Activated T-cell treated with anti-CD3 and anti-CD28 coated beads for 48 hours (primary cell): ENCODE measurements around the gene STX1B.
"Not testable (repeated sequence)": the region's sequence is repeated elsewhere in the genome, so short reads cannot be mapped to it uniquely, and the experiment has no call there.

Experiments used
- DNase-seq: peaks from one replicate; pipeline ENCODE4 v3.0.0-alpha.2; 2020; ENCODE audit warnings: low read depth

The STX1B gene

GRCh38 chr16:30951750-30952149, 58.7 kb downstream of the STX1B start:
- no peak for DNase-seq

GRCh38 chr16:30951193-30951592, 59.2 kb downstream of the STX1B start:
- no peak for DNase-seq

GRCh38 chr16:30950516-30951065, 59.8 kb downstream of the STX1B start:
- DNase-seq: no peak

- peak; percentile 43 for DNase-seq
Measured at GRCh38 chr16:30949650-30950515, 60.6 kb downstream of the STX1B start.

GRCh38 chr16:30948667-30949649, 61.5 kb downstream of the STX1B start, which contains the start of gene ORAI3:
Gene ORAI3, plus strand, starts transcription at chr16:30949068. Its CDS starts 222 bp downstream, at chr16:30949290.
- no peak for DNase-seq

GRCh38 chr16:30947859-30948666, 62.4 kb downstream of the STX1B start:
- DNase-seq: no peak

- no peak for DNase-seq
Measured at GRCh38 chr16:30947541-30947858, 62.9 kb downstream of the STX1B start.

- DNase-seq: no peak
Measured at GRCh38 chr16:30946671-30947540, 63.5 kb downstream of the STX1B start.

- no peak for DNase-seq
Measured at GRCh38 chr16:30944352-30944751, 66.1 kb downstream of the STX1B start.

- no peak for DNase-seq
Measured at GRCh38 chr16:30942426-30942806, 68.0 kb downstream of the STX1B start.

GRCh38 chr16:30941600-30942425, 68.6 kb downstream of the STX1B start:
- peak; percentile 61 for DNase-seq

- DNase-seq: not testable (repeated sequence)
Measured at GRCh38 chr16:30939571-30939970, 70.9 kb downstream of the STX1B start.
